Activated CD8-positive, alpha-beta memory T cell treated with anti-CD3 and anti-CD28 coated beads for 48 hours (primary cell): ENCODE data around the gene RAPGEF1.

Experiments used
- DNase-seq, 3 experiments: peaks; one replicate each; pipeline ENCODE4 v3.0.0-alpha.2; 2020; ENCODE audit warnings: low read depth in 2 of 3, low spot score in 2 of 3

Gene RAPGEF1

GRCh38 chr9:131627326-131627647 is 112.6 kb downstream of the RAPGEF1 start:
- no peak for DNase-seq

DNA sequence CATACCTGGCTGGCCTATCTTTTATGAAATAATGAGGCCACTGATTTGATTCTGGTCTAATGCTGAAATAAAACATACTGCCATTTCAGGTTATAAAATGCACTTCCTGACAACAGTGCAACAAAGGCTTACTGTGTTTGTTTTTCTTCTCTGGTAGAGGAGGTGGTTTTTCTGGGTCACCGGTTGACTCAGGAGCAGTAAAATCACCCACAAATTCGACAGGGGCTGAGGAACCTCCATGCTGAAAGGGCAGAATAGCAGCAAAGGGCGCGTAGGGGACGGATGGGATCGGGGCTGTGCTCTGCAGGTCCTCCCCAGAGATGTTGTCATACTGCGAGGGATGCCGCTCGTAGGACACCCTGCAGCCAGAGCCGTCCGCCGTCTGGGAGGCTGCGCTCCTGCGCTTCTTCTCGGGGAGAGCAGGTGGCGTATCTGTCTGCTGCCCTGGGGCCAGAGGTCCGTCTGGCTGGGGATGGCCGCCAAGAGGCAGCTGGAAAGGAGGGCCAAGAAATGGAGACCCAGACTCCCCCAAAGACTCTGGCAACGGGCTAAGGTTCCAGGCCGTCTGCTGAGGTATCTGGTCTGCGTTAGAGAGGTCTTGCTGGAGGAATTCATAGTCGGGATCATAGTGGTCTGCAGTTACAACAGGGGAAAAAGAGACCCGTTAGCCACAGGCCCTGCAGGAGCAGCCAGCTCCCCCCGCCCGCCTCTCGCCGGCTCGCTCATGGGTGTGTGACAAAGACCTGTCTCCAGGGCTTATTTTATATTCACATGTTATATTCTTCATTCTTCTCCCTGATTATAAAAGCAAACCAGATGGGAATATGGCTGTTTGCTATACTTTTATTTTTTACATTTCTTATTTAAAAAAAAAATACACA is 113.8 kb downstream of the RAPGEF1 start:
- no peak for DNase-seq

GRCh38 chr9:131625508-131625787 is 114.4 kb downstream of the RAPGEF1 start:
- no peak for DNase-seq

- no peak for DNase-seq
Measured at GRCh38 chr9:131624636-131625507, 115.0 kb downstream of the RAPGEF1 start.

DNA sequence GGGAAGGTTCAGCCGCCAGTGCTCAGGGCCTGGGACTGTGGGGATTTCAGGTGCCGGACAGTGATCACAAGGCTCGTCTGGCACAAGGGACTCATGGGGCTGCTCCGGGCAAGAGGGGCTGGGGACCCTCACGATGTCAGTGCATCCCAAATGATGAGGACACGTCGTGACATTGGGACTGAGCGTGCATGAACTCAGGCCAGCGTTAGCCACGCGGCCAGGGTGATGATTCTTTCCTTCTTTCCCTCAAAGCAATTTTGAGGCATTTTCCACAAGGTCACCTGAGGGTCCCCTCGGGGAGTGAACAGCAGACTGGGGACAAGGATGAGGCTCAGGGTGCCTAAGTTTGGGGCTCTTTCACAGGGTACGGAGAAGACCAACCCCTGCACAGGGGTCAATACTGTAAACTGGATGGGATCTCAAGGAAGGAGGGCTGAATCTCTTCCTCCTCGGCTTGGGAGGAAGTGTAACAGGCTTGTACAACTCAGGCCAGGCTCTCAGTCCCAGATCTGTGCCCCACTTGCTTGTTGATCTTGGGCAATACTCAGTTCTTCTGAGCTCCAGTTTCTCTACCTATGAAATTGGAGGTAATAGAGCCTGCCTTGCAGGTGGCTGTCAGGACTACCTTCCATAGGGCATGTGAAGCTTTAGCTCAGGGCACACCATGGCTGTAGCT is 116.1 kb downstream of the RAPGEF1 start:
- DNase-seq, result no peak

DNA sequence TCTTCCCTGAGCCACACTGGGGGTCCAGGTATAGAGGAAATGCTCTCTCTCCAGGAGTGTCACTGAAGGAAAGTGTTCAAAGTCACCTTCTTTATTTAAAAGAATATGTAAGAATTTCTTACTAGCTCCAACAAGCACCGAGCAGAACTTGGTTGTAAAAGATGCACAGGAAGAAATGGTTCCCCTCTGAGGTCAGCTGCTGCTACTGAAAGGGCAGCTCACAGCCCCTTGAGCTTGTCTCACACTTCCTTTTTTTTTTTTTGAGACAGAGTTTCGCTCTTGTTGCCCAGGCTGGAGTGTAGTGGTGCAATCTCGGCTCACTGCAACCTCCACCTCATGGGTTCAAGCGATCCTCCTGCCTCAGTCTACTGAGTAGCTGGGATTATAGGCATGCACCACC is 117.4 kb downstream of the RAPGEF1 start:
- DNase-seq, result no peak

- DNase-seq, result no peak
Measured at GRCh38 chr9:131621551-131622358, 118.1 kb downstream of the RAPGEF1 start.

DNA sequence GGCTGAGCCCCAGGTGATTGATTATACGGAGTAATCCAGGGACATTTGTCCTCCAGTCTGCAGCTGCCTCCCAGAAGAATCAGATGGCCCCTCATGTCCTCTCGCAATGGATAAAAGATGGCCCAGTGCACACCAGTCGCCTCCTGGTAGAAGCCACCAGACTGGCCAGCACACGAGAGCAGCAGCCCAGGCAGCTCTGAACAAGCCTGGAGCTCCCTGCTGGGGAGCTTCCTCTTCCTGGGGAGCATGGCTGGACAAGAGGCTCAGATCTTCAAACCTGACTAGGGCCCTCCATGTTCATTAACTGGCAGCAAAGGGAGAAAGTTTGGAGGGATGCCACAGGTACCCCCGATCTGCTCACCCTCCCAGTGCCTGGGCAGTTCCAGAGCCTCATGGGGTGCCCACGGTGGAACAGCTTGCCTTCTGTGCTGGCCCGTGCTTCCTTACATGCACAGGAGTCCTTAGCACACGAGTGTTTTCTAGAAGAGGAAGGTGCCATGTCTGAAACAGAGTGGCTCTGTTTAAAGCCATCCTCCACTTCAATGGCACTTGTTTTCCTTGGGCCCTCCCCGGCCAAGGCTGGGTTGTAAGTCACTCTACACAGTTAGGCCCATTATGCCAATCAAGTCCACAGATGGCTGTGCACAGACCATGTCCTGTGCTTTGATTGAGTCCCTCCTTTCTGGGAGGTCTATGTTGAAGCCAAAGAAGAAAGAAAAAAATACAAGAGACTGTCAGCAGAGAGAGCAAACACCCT is 118.9 kb downstream of the RAPGEF1 start:
- no peak for DNase-seq

GRCh38 chr9:131619680-131620079 is 120.2 kb downstream of the RAPGEF1 start:
- DNase-seq, result no peak

GRCh38 chr9:131618785-131619184 is 121.1 kb downstream of the RAPGEF1 start:
- DNase-seq, result no peak

- DNase-seq, result no peak
Measured at GRCh38 chr9:131618071-131618479, 121.8 kb downstream of the RAPGEF1 start.

DNA sequence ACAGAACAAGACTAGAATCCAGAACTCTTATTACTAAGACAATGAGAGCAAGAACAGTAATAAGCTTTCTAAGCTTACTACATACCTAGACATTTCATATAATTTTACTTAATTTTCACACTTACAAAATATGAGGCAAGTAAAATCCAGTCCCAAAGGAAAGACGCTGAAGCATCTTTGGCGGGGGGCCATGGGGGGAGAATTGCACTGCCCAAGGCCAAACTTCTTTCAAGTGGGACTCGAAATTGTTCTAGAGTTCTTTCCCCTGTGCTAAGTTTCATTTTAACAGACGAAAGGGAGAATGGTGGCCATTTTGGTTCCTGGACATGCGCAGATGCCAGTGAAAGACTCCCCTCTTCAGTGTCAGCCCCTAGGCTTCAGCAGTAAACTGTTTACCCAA is 122.3 kb downstream of the RAPGEF1 start:
- DNase-seq, result no peak

DNA sequence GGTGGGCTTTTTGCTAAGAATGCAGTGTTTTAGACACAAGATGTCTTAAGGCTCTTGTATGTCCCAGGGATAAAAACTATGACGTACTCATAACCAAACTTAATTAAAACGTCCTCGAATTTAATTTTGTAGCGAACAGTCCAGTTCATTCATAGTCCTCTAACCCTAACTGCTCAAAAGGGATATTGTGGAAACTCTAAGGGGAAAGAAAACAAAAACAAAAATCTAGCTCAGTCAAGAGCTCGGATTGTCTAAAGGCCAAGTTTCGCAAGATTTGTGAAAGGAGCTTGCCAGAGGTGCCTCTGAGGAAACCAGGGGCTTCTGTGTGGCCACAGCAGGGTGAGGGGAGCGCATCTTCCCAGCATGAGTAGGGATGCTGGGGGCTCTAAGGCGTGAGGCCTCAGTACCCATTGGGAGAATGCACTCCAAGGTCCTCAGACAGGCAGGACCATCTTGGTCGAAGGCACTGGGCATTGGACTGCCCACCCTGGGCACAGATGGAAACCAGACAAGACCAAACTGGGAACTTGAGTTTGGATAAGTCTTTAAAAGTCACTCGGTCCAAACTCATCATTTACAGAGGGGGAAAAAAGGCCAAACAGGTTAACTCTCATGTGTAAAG is 122.8 kb downstream of the RAPGEF1 start:
- DNase-seq, result no peak

DNA sequence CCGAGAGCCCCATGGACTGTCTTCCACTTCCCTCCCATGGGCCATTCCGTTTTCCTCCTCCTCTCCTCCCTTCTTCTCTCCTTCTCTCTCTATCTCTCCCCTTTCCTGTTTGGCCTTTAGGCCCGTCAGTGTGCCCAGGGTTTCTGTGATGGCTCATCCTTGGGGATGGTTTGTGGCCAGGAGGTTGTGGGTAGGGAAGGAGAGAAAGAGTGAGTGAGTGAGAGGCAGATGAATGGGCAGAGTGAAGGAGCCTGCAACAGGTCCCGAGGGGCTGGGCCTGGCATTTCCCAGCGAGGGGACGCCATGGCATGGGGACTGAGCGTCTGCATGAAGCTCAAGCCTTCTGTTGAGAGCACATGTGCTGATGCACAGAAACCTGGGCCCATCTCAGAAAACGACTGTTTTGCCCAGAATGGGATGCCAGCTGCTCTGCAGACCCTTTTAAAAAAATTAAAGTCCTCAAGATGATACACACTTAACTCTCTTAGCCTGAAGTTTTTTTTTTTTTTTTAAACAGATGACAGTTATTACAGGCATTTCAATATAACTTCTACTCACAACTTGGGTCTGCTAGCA is 125.4 kb downstream of the RAPGEF1 start:
- DNase-seq, result no peak

GRCh38 chr9:131613921-131614320 is 126.0 kb downstream of the RAPGEF1 start:
- DNase-seq, result no peak

DNA sequence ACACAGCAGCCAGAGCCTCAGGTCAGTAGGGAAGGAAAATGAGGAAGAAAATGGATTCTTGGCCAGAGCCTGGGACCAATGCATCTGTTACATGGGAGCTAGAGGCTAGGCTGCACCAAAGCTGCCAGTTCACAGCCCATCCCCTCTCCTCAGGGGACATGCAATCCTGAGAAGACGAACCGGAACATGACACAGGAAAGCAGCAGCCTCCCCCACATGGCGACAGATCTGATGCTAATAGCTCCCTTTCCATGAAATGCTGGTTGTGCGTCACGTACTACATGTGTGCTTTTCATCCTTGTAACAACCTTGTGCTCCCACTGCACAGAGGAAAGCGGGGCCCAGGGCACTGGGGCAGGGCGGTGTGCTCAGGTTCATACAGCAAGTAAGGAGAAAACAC is 127.0 kb downstream of the RAPGEF1 start:
- DNase-seq, result no peak

DNA sequence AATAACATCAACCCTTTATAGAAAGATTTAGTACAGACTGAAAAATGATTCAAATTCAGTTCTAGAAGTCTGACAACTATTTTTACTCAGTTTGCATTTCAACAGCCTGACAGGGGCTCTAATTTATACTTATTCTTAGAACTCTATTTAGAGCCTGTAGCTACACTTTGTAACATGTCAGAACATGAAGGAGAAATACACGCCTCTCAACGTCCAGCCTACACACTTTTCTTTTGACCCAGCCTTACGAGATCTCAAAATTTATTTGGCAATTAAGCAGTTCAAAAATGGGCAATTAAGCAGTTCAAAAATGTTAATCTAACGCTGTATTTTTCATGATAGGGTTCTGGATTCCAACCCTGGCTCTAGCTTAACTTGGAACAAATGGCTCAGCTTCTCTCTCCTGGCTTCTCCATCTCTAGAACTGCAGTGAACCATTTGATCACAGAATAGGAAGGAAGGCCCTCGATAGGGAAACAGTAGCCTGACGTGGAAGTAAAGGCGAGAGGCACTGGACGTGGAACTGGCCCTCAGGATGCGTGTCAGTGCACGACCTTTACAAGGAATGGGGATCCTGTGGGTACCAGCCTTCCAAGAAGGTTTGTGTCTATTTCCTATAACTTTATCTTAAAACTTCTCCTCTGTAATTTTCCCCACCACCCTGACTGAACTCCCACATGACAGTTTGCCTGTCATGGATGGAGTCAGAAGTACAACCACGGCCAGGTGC is 128.1 kb downstream of the RAPGEF1 start:
- DNase-seq, result no peak

GRCh38 chr9:131610231-131610761 is 129.6 kb downstream of the RAPGEF1 start:
- DNase-seq, result no peak
